Measurements from ENCODE around the gene ANP32E.

- TF ChIP-seq CTCF (optimal IDR thresholded peaks at IDR 0.05 in 1 of 3, IDR thresholded peaks at IDR 0.05 in 1 of 3, conservative IDR thresholded peaks at IDR 0.05 in 1 of 3; ENCODE audit: extremely low read depth in 1 of 3, insufficient read depth in 2 of 3, low read length in 3 of 3) (no peak), EZH2 (IDR thresholded peaks at IDR 0.05; ENCODE audit: low read length) (no peak)
Measured at GRCh38 chr1:150233359-150234308, 2.3 kb downstream of the ANP32E start.

Measured in keratinocyte (primary cell).